ENCODE measurements around the gene MMP23B.

MMP23B gene

GRCh38 chr1:1600861-1601563 is 31.0 kb upstream of the MMP23B start:
- TF ChIP-seq CTCF (conservative IDR thresholded peaks at IDR 0.05) (no peak), ZFX (IDR thresholded peaks at IDR 0.05) (no peak)
- H3K27ac ChIP-seq: peak overlapping the region; percentile 39; the same call in 1 of the 2 replicates

- no peak overlapping the region for H3K27ac ChIP-seq
- TF ChIP-seq CTCF (conservative IDR thresholded peaks at IDR 0.05): no peak
- TF ChIP-seq ZFX (IDR thresholded peaks at IDR 0.05): no peak
Measured at GRCh38 chr1:1601564-1602303, 30.2 kb upstream of the MMP23B start.

- H3K27ac ChIP-seq: no peak overlapping the region
- TF ChIP-seq ZFX (IDR thresholded peaks at IDR 0.05) (no peak), CTCF (conservative IDR thresholded peaks at IDR 0.05) (no peak)
Measured at GRCh38 chr1:1602304-1602967, 29.5 kb upstream of the MMP23B start.

GRCh38 chr1:1602968-1603506 is 28.9 kb upstream of the MMP23B start:
- TF ChIP-seq CTCF (conservative IDR thresholded peaks at IDR 0.05) (no peak), ZFX (IDR thresholded peaks at IDR 0.05) (no peak)
- no peak overlapping the region for H3K27ac ChIP-seq

- TF ChIP-seq ZFX (IDR thresholded peaks at IDR 0.05) (no peak), CTCF (conservative IDR thresholded peaks at IDR 0.05) (no peak)
- no peak overlapping the region for H3K27ac ChIP-seq
Measured at GRCh38 chr1:1603671-1604373, 28.2 kb upstream of the MMP23B start.

GRCh38 chr1:1604374-1605033 is 27.5 kb upstream of the MMP23B start:
- TF ChIP-seq CTCF (conservative IDR thresholded peaks at IDR 0.05) (no peak), ZFX (IDR thresholded peaks at IDR 0.05) (no peak)

More at GRCh38 chr1:1604374-1605033, 27.5 kb upstream of the MMP23B start:
- no peak overlapping the region for H3K27ac ChIP-seq

Data from C4-2B (cell line).